NCI-H748 (cell line): ENCODE data around the gene NR1I2.

Experiments used
- DNase-seq: peaks from one replicate; lab custom pipeline; 2025; ENCODE audit not compliant: unreplicated experiment; lab: John Stamatoyannopoulos, UW

NR1I2 gene

GRCh38 chr3:119778811-119779210 is 3.1 kb upstream of the NR1I2 start:
- DNase-seq, result no peak

- no peak for DNase-seq
These were observed 2.0 kb upstream of the NR1I2 start for GRCh38 chr3:119779731-119780383.

- DNase-seq, result no peak
These were observed 559 bp downstream of the NR1I2 start for GRCh38 chr3:119782460-119782859.

- DNase-seq, result no peak
These were observed 1.4 kb downstream of the NR1I2 start for GRCh38 chr3:119783255-119783654.

- no peak for DNase-seq
These were observed 2.0 kb downstream of the NR1I2 start for GRCh38 chr3:119783883-119784282.

- no peak for DNase-seq
These were observed 4.5 kb downstream of the NR1I2 start for GRCh38 chr3:119786409-119786808.

GRCh38 chr3:119790369-119790768 is 8.5 kb downstream of the NR1I2 start:
- DNase-seq, result no peak

- DNase-seq, result no peak
These were observed 10.4 kb downstream of the NR1I2 start for GRCh38 chr3:119792270-119792669.

GRCh38 chr3:119794401-119794800 is 12.5 kb downstream of the NR1I2 start:
- no peak for DNase-seq

GRCh38 chr3:119794971-119795612 is 13.2 kb downstream of the NR1I2 start:
- DNase-seq, result no peak

- no peak for DNase-seq
These were observed 13.9 kb downstream of the NR1I2 start for GRCh38 chr3:119795849-119796248.

GRCh38 chr3:119796368-119796767 is 14.5 kb downstream of the NR1I2 start:
- no peak for DNase-seq

- no peak for DNase-seq
These were observed 14.9 kb downstream of the NR1I2 start for GRCh38 chr3:119796785-119797184.

GRCh38 chr3:119800844-119801243 is 18.9 kb downstream of the NR1I2 start:
- peak; percentile 18 for DNase-seq

GRCh38 chr3:119808244-119808643 is 26.3 kb downstream of the NR1I2 start:
- no peak for DNase-seq

- DNase-seq, result no peak
These were observed 26.9 kb downstream of the NR1I2 start for GRCh38 chr3:119808843-119809242.

- DNase-seq, result no peak
These were observed 27.5 kb downstream of the NR1I2 start for GRCh38 chr3:119809249-119810017.

- no peak for DNase-seq
These were observed 28.1 kb downstream of the NR1I2 start for GRCh38 chr3:119810018-119810435.

- no peak for DNase-seq
These were observed 30.7 kb downstream of the NR1I2 start for GRCh38 chr3:119812491-119813058.

GRCh38 chr3:119815716-119816115 is 33.8 kb downstream of the NR1I2 start:
- DNase-seq, result no peak

GRCh38 chr3:119817071-119817470 is 35.2 kb downstream of the NR1I2 start:
- DNase-seq, result no peak
